HepG2 (cell line): ENCODE data around the gene FRRS1. TPM values are rescaled to one million over a fixed set of nuclear protein-coding genes. Genes with fewer than 3 reads are reported as not detected.

ENCODE experiments used
- FOXC1 ChIP-seq: sonication (generic); formaldehyde crosslinking; IDR thresholded peaks from 2 replicates; pipeline ENCODE4 v1.8.0; 2022; ENCODE audit warnings: mild to moderate bottlenecking, missing genetic modification reagents, borderline replicate concordance
- HHEX ChIP-seq: IDR thresholded peaks from 2 replicates; pipeline ENCODE4 v1.6.1; 2016; ENCODE audit warnings: control low read depth
- MXI1 ChIP-seq: IDR thresholded peaks from 3 replicates; pipeline ENCODE4 v1.6.1; 2012; ENCODE audit warnings: low read depth, low read length, inconsistent platforms, borderline replicate concordance
- NFE2L2 ChIP-seq: fragments of 150-350 bp; IDR thresholded peaks from 2 replicates; pipeline ENCODE4 v1.6.1; 2014; ENCODE audit warnings: low read length
- RCOR2 ChIP-seq: IDR thresholded peaks from 2 replicates; pipeline ENCODE4 v1.6.1; 2016; ENCODE audit warnings: missing biosample characterization, missing genetic modification reagents
- SKI ChIP-seq: fragments of 450-650 bp; IDR thresholded peaks from one replicate; pipeline ENCODE4 v1.6.1; 2018; ENCODE audit warnings: mild to moderate bottlenecking; ENCODE audit not compliant: partially characterized antibody
- SMYD3 ChIP-seq: sonication (generic); formaldehyde crosslinking; IDR thresholded peaks from 2 replicates; pipeline ENCODE4 v1.8.1; 2023; ENCODE audit warnings: mild to moderate bottlenecking, missing genetic modification reagents
- SOX5 ChIP-seq: IDR thresholded peaks from 2 replicates; pipeline ENCODE4 v1.6.1; 2016; ENCODE audit warnings: borderline replicate concordance
- TSC22D2 ChIP-seq: sonication (generic); formaldehyde crosslinking; IDR thresholded peaks from 2 replicates; pipeline ENCODE4 v1.5.1; 2020; ENCODE audit warnings: missing genetic modification reagents, mild to moderate bottlenecking, borderline replicate concordance
- ZNF121 ChIP-seq: sonication (generic); formaldehyde crosslinking; IDR thresholded peaks from 2 replicates; pipeline ENCODE4 v1.5.0; 2020; ENCODE audit warnings: mild to moderate bottlenecking, missing genetic modification reagents
- ZNF292 ChIP-seq: sonication (generic); formaldehyde crosslinking; IDR thresholded peaks from 2 replicates; pipeline ENCODE4 v1.8.1; 2022; ENCODE audit warnings: mild to moderate bottlenecking, low read depth, missing genetic modification reagents, borderline replicate concordance
- ZNF781 ChIP-seq: sonication (generic); formaldehyde crosslinking; IDR thresholded peaks from 2 replicates; pipeline ENCODE4 v1.5.1; 2020; ENCODE audit warnings: borderline replicate concordance, mild to moderate bottlenecking, missing genetic modification reagents; ENCODE audit errors: not compliant biosample characterization
- ZNF816 ChIP-seq: sonication (generic); formaldehyde crosslinking; IDR thresholded peaks from 2 replicates; pipeline ENCODE4 v1.8.0; 2022; ENCODE audit warnings: missing genetic modification reagents, mild to moderate bottlenecking, borderline replicate concordance
- polyA plus RNA-seq, 8 experiments: library from polyadenylated mRNA; depleted of rRNA in 3 of 8; stranded (reverse) in 7 of 8; unstranded in 1 of 8; fragments of >200 nt; fragmentation: Illumina TruSeq in 4 of 8; extraction: Trizol in 4 of 8; gene quantifications; 2 replicates each; pipeline versions ENCODE4 v1.2.1 to v1.2.3, GENCODE V29; 2011 to 2016; ENCODE audit warnings: low read depth in 4 of 8, missing spikeins in 1 of 8, mixed read lengths in 1 of 8; ENCODE audit not compliant: insufficient read depth in 1 of 8
- total RNA-seq, 5 experiments: library from RNA; depleted of rRNA; stranded (reverse); fragments of >200 nt; fragmentation: Illumina TruSeq; extraction: Trizol; gene quantifications; 2 replicates each; pipeline ENCODE4 v1.2.3, GENCODE V29; 2016; ENCODE audit warnings: low read depth in 1 of 5
- TF ChIP-seq, protein P1 (sequence below): sonication (generic); formaldehyde crosslinking; IDR thresholded peaks from 2 replicates; pipeline ENCODE4 v1.4.0; 2020; ENCODE audit warnings: mild to moderate bottlenecking, missing genetic modification reagents
- TF ChIP-seq, protein P2 (sequence below): sonication (generic); formaldehyde crosslinking; IDR thresholded peaks from 2 replicates; pipeline ENCODE4 v1.9.0; 2022; ENCODE audit warnings: missing genetic modification reagents, mild to moderate bottlenecking, borderline replicate concordance
- TF ChIP-seq, protein P3 (sequence below): sonication (generic); formaldehyde crosslinking; IDR thresholded peaks from 2 replicates; pipeline ENCODE4 v1.8.0; 2022; ENCODE audit warnings: mild to moderate bottlenecking, missing genetic modification reagents, moderate library complexity
- TF ChIP-seq, protein P4 (sequence below): sonication (generic); IDR thresholded peaks from 2 replicates; pipeline ENCODE4 v1.6.1; 2016; ENCODE audit warnings: low read depth, borderline replicate concordance
- TF ChIP-seq, protein P5 (sequence below): fragments of 450-650 bp; IDR thresholded peaks from 2 replicates; pipeline ENCODE4 v1.6.1; 2017; ENCODE audit warnings: mild to moderate bottlenecking
- TF ChIP-seq, protein P6 (sequence below): sonication (generic); formaldehyde crosslinking; IDR thresholded peaks from 2 replicates; pipeline ENCODE4; 2020; ENCODE audit warnings: missing genetic modification reagents, mild to moderate bottlenecking, borderline replicate concordance

FRRS1 gene
- total and polyA plus RNA-seq, 2 of the 13 experiments (the other 11 are each of a cell fraction or from before 2014, with no cell fraction given), result 22.6 to 23.4 TPM

DNA sequence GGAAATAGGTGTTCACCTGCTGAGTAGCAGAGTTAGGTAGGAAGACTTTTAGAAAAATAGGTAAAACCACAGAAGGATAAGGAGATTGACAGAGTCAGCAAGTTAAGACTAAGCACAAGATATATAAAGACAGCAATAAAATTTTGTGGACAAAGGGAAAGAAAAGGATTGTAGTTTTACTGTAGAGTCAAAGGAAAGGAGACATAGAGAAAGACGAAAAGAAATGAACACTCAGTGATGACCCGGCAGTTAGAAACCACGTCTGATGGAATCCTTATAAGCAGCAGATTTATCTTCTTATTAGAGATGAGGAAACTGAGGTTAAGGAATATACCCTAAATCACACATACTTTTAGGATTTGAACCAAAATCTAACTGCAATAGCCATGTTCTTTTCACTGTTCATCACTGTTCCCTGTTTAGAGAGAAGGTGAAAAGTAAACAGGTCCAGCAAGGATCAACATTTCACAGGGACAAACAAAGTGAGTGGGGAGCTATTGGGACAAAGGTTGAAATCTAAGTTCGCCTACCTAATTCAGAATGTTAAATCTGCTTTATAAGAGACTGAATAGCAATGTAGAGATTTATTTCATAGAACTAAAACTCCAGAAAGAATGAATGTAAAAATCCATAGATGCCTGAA lies 6.8 kb downstream of the FRRS1 start (continued):
- TF ChIP-seq, protein P1, sequence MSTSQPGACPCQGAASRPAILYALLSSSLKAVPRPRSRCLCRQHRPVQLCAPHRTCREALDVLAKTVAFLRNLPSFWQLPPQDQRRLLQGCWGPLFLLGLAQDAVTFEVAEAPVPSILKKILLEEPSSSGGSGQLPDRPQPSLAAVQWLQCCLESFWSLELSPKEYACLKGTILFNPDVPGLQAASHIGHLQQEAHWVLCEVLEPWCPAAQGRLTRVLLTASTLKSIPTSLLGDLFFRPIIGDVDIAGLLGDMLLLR (CRISPR knock-in tag), result no peak
- no peak for TF ChIP-seq HHEX (CRISPR knock-in tag)
- no peak for TF ChIP-seq TSC22D2 (CRISPR knock-in tag)
- no peak for TF ChIP-seq FOXC1
- TF ChIP-seq, protein P2, sequence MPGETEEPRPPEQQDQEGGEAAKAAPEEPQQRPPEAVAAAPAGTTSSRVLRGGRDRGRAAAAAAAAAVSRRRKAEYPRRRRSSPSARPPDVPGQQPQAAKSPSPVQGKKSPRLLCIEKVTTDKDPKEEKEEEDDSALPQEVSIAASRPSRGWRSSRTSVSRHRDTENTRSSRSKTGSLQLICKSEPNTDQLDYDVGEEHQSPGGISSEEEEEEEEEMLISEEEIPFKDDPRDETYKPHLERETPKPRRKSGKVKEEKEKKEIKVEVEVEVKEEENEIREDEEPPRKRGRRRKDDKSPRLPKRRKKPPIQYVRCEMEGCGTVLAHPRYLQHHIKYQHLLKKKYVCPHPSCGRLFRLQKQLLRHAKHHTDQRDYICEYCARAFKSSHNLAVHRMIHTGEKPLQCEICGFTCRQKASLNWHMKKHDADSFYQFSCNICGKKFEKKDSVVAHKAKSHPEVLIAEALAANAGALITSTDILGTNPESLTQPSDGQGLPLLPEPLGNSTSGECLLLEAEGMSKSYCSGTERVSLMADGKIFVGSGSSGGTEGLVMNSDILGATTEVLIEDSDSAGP (CRISPR knock-in tag), result no peak
- peak; percentile 67; the same call in 1 of the 2 replicates for TF ChIP-seq SOX5 (CRISPR knock-in tag)
- TF ChIP-seq ZNF816 (CRISPR knock-in tag), result no peak
- TF ChIP-seq NFE2L2, result no peak
- TF ChIP-seq, protein P3, sequence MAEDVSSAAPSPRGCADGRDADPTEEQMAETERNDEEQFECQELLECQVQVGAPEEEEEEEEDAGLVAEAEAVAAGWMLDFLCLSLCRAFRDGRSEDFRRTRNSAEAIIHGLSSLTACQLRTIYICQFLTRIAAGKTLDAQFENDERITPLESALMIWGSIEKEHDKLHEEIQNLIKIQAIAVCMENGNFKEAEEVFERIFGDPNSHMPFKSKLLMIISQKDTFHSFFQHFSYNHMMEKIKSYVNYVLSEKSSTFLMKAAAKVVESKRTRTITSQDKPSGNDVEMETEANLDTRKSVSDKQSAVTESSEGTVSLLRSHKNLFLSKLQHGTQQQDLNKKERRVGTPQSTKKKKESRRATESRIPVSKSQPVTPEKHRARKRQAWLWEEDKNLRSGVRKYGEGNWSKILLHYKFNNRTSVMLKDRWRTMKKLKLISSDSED (CRISPR knock-in tag), result no peak
- 0 out of 2 replicates have a peak, but pooled peaks have one; percentile 20 for TF ChIP-seq RCOR2
- no peak for TF ChIP-seq ZNF292 (CRISPR knock-in tag)
- TF ChIP-seq SMYD3 (CRISPR knock-in tag), result no peak
- no peak for TF ChIP-seq MXI1
- TF ChIP-seq, protein P4, sequence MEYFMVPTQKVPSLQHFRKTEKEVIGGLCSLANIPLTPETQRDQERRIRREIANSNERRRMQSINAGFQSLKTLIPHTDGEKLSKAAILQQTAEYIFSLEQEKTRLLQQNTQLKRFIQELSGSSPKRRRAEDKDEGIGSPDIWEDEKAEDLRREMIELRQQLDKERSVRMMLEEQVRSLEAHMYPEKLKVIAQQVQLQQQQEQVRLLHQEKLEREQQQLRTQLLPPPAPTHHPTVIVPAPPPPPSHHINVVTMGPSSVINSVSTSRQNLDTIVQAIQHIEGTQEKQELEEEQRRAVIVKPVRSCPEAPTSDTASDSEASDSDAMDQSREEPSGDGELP, result no peak
- no peak for TF ChIP-seq ZNF121 (CRISPR knock-in tag)
- TF ChIP-seq, protein P5, sequence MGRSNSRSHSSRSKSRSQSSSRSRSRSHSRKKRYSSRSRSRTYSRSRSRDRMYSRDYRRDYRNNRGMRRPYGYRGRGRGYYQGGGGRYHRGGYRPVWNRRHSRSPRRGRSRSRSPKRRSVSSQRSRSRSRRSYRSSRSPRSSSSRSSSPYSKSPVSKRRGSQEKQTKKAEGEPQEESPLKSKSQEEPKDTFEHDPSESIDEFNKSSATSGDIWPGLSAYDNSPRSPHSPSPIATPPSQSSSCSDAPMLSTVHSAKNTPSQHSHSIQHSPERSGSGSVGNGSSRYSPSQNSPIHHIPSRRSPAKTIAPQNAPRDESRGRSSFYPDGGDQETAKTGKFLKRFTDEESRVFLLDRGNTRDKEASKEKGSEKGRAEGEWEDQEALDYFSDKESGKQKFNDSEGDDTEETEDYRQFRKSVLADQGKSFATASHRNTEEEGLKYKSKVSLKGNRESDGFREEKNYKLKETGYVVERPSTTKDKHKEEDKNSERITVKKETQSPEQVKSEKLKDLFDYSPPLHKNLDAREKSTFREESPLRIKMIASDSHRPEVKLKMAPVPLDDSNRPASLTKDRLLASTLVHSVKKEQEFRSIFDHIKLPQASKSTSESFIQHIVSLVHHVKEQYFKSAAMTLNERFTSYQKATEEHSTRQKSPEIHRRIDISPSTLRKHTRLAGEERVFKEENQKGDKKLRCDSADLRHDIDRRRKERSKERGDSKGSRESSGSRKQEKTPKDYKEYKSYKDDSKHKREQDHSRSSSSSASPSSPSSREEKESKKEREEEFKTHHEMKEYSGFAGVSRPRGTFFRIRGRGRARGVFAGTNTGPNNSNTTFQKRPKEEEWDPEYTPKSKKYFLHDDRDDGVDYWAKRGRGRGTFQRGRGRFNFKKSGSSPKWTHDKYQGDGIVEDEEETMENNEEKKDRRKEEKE, result no peak
- TF ChIP-seq ZNF781 (CRISPR knock-in tag), result no peak
- TF ChIP-seq SKI, result no peak
- TF ChIP-seq, protein P6, sequence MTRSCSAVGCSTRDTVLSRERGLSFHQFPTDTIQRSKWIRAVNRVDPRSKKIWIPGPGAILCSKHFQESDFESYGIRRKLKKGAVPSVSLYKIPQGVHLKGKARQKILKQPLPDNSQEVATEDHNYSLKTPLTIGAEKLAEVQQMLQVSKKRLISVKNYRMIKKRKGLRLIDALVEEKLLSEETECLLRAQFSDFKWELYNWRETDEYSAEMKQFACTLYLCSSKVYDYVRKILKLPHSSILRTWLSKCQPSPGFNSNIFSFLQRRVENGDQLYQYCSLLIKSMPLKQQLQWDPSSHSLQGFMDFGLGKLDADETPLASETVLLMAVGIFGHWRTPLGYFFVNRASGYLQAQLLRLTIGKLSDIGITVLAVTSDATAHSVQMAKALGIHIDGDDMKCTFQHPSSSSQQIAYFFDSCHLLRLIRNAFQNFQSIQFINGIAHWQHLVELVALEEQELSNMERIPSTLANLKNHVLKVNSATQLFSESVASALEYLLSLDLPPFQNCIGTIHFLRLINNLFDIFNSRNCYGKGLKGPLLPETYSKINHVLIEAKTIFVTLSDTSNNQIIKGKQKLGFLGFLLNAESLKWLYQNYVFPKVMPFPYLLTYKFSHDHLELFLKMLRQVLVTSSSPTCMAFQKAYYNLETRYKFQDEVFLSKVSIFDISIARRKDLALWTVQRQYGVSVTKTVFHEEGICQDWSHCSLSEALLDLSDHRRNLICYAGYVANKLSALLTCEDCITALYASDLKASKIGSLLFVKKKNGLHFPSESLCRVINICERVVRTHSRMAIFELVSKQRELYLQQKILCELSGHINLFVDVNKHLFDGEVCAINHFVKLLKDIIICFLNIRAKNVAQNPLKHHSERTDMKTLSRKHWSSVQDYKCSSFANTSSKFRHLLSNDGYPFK (CRISPR knock-in tag), result no peak
